Parathyroid adenoma (tissue), 2 donors: ENCODE measurements around the gene HS3ST2.

Experiments used
- H2AFZ ChIP-seq: fragments of 300-600 bp; sonication (generic); one replicate; pipeline ENCODE4 v1.7.0; 2017; ENCODE audit warnings: antibody characterized with exemption, mild to moderate bottlenecking
- H3K27ac ChIP-seq: fragments of 300-600 bp; sonication (generic); one replicate; pipeline ENCODE4 v1.7.0; 2017
- H3K27me3 ChIP-seq: fragments of 300-600 bp; sonication (generic); one replicate; pipeline ENCODE4 v1.7.0; 2017; ENCODE audit warnings: low read length; ENCODE audit not compliant: control insufficient read depth, insufficient read depth
- H3K36me3 ChIP-seq: fragments of 300-600 bp; sonication (generic); one replicate; pipeline ENCODE4 v1.7.0; 2017; ENCODE audit warnings: low read length; ENCODE audit not compliant: control insufficient read depth, insufficient read depth
- H3K4me1 ChIP-seq: fragments of 300-600 bp; sonication (generic); one replicate; pipeline ENCODE4 v1.7.0; 2017; ENCODE audit warnings: control low read depth
- H3K4me2 ChIP-seq: fragments of 300-600 bp; sonication (generic); one replicate; pipeline ENCODE4 v1.7.0; 2017; ENCODE audit warnings: low read length
- H3K4me3 ChIP-seq: fragments of 300-600 bp; sonication (generic); one replicate; pipeline ENCODE4 v1.7.0; 2017; ENCODE audit warnings: low read depth, low read length
- H3K79me2 ChIP-seq: fragments of 300-600 bp; sonication (generic); one replicate; pipeline ENCODE4 v1.7.0; 2017; ENCODE audit warnings: control low read depth
- H3K9ac ChIP-seq: fragments of 300-600 bp; sonication (generic); one replicate; pipeline ENCODE4 v1.7.0; 2017; ENCODE audit warnings: mild to moderate bottlenecking
- H3K9me3 ChIP-seq: fragments of 300-600 bp; sonication (generic); one replicate; pipeline ENCODE4 v1.7.0; 2017; ENCODE audit warnings: low read length; ENCODE audit not compliant: control insufficient read depth
- CTCF ChIP-seq: fragments of 300-600 bp; sonication (generic); IDR thresholded peaks from one replicate; pipeline ENCODE4 v1.7.0; 2017; ENCODE audit warnings: antibody characterized with exemption, mild to moderate bottlenecking
- donor health status: primary hyperparathyroidism.

Gene HS3ST2

GRCh38 chr16:22923491-22923890 is 109.5 kb downstream of the HS3ST2 start:
- Histone ChIP-seq H3K79me2 (no peaks in the 10 kb centered on the region), H2AFZ (no peak overlapping the region), H3K36me3 (no peaks in the 10 kb centered on the region), H3K9ac (no peak overlapping the region), H3K27ac (no peak overlapping the region), H3K4me1 (no peaks in the 10 kb centered on the region), H3K9me3 (no peaks in the 10 kb centered on the region), H3K27me3 (no peaks in the 10 kb centered on the region), H3K4me2 (no peak overlapping the region), H3K4me3 (no peak overlapping the region)
- TF ChIP-seq CTCF: no peak

- no peak overlapping the region for H2AFZ ChIP-seq
- no peak for TF ChIP-seq CTCF
These were observed 110.5 kb downstream of the HS3ST2 start for GRCh38 chr16:22924492-22924891.

GRCh38 chr16:22926105-22926751 is 112.3 kb downstream of the HS3ST2 start:
- no peak overlapping the region for H3K9ac ChIP-seq
- H3K27ac ChIP-seq: no peak overlapping the region
- H3K27me3 ChIP-seq: no peaks in the 10 kb centered on the region

More at GRCh38 chr16:22924492-22924891, 110.5 kb downstream of the HS3ST2 start:
- Histone ChIP-seq H3K4me1 (no peaks in the 10 kb centered on the region), H3K27me3 (no peaks in the 10 kb centered on the region), H3K36me3 (no peaks in the 10 kb centered on the region), H3K4me2 (no peak overlapping the region), H3K4me3 (no peak overlapping the region), H3K9ac (no peak overlapping the region), H3K27ac (no peak overlapping the region), H3K79me2 (no peaks in the 10 kb centered on the region), H3K9me3 (no peaks in the 10 kb centered on the region)

GRCh38 chr16:22927306-22927705 is 113.3 kb downstream of the HS3ST2 start:
- Histone ChIP-seq H3K9ac (no peak overlapping the region), H2AFZ (no peak overlapping the region), H3K4me1 (no peaks in the 10 kb centered on the region), H3K79me2 (no peaks in the 10 kb centered on the region), H3K36me3 (no peaks in the 10 kb centered on the region), H3K27ac (no peak overlapping the region), H3K27me3 (no peaks in the 10 kb centered on the region), H3K9me3 (no peaks in the 10 kb centered on the region), H3K4me2 (no peak overlapping the region), H3K4me3 (no peak overlapping the region)
- no peak for TF ChIP-seq CTCF

More at GRCh38 chr16:22926105-22926751, 112.3 kb downstream of the HS3ST2 start:
- no peak overlapping the region for H3K4me3 ChIP-seq
- H3K4me1 ChIP-seq: no peaks in the 10 kb centered on the region
- no peaks in the 10 kb centered on the region for H3K79me2 ChIP-seq
- H2AFZ ChIP-seq: no peak overlapping the region
- TF ChIP-seq CTCF: no peak
- H3K4me2 ChIP-seq: no peak overlapping the region
- no peaks in the 10 kb centered on the region for H3K36me3 ChIP-seq
- H3K9me3 ChIP-seq: no peaks in the 10 kb centered on the region

- H3K4me3 ChIP-seq: no peak overlapping the region
- no peaks in the 10 kb centered on the region for H3K27me3 ChIP-seq
- H3K36me3 ChIP-seq: no peaks in the 10 kb centered on the region
- no peaks in the 10 kb centered on the region for H3K4me1 ChIP-seq
- H3K79me2 ChIP-seq: no peaks in the 10 kb centered on the region
- H3K4me2 ChIP-seq: no peak overlapping the region
- no peak overlapping the region for H3K27ac ChIP-seq
- H3K9me3 ChIP-seq: no peaks in the 10 kb centered on the region
- TF ChIP-seq CTCF: no peak
- no peak overlapping the region for H2AFZ ChIP-seq
- no peak overlapping the region for H3K9ac ChIP-seq
These were observed 115.0 kb downstream of the HS3ST2 start for GRCh38 chr16:22928882-22929435.
